GM18505 (cell line): Measurements from ENCODE around the gene CTCFL.

Source experiments
- ATAC-seq: cut with Tn5 transposase; IDR thresholded peaks from one replicate; pipeline ENCODE4 v1.9.1; 2021; ENCODE audit not compliant: unreplicated experiment
- POLR2A ChIP-seq: IDR thresholded peaks from 4 replicates; pipeline ENCODE4 v1.6.1; 2011; ENCODE audit warnings: borderline replicate concordance; ENCODE audit not compliant: insufficient read depth, insufficient read length; ENCODE audit errors: extremely low read depth

CTCFL gene

DNA sequence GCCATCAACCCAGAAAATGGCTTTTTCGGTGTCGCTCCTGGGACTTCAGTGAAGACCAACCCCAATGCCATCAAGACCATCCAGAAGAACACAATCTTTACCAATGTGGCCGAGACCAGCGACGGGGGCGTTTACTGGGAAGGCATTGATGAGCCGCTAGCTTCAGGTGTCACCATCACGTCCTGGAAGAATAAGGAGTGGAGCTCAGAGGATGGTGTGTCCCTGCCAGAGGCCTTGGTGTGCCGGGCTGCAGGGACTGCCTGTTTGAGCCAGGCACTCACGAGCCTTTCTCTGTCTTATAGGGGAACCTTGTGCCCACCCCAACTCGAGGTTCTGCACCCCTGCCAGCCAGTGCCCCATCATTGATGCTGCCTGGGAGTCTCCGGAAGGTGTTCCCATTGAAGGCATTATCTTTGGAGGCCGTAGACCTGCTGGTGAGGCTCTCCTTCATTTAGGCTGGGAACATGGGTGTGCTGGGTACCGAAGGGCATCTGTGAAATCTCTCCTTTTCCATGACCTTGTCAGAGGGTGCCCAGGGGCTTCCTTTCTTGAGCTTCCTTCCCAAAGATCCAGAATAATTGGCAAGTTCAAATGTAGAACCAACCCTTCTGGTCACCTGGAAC is 39.4 kb upstream of the CTCFL start:
- ATAC-seq, result no peak
- no peak for TF ChIP-seq POLR2A

DNA sequence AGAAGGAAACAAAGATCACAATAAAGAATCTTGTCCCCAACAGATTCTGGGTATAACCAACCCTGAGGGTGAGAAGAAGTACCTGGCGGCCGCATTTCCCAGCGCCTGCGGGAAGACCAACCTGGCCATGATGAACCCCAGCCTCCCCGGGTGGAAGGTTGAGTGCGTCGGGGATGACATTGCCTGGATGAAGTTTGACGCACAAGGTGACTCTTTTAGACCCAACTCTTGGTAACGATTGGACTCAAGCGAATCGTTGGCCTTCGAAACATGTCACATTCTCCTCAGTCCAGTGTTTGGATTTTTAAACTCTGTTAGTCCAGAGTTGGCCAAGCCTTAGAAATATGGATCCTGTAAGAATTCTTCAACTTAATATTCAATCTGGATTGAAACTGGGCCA is 38.6 kb upstream of the CTCFL start:
- TF ChIP-seq POLR2A, result no peak
- ATAC-seq, result no peak

DNA sequence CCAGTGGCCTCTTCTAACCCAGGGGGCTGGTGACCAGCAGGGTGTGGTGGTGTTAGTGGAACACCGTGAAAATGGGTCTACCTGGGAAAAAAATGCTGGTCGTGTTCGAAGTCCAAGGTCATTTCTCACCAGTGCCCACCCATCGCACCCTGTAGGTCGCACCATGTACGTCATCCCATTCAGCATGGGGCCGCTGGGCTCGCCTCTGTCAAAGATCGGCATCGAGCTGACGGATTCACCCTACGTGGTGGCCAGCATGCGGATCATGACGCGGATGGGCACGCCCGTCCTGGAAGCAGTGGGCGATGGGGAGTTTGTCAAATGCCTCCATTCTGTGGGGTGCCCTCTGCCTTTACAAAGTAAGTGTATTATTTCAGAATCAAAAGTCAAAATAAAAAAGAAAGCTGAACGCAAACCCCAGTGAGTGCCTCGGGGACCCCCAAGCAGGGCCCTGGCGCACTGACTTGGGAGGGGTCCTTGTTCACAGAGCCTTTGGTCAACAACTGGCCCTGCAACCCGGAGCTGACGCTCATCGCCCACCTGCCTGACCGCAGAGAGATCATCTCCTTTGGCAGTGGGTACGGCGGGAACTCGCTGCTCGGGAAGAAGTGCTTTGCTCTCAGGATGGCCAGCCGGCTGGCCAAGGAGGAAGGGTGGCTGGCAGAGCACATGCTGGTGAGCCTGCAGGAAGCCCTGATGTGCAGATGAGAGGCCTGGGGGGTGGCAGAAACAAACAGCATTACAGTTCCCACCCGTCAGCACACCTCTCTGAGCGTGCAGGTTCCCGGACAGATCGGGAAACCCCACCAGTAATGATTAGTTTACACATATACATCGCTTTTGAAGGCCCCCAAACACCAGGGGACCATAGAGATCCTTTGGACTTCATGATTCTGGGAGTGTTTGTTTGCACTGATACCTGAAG is 37.9 kb upstream of the CTCFL start:
- no peak for ATAC-seq
- no peak for TF ChIP-seq POLR2A

DNA sequence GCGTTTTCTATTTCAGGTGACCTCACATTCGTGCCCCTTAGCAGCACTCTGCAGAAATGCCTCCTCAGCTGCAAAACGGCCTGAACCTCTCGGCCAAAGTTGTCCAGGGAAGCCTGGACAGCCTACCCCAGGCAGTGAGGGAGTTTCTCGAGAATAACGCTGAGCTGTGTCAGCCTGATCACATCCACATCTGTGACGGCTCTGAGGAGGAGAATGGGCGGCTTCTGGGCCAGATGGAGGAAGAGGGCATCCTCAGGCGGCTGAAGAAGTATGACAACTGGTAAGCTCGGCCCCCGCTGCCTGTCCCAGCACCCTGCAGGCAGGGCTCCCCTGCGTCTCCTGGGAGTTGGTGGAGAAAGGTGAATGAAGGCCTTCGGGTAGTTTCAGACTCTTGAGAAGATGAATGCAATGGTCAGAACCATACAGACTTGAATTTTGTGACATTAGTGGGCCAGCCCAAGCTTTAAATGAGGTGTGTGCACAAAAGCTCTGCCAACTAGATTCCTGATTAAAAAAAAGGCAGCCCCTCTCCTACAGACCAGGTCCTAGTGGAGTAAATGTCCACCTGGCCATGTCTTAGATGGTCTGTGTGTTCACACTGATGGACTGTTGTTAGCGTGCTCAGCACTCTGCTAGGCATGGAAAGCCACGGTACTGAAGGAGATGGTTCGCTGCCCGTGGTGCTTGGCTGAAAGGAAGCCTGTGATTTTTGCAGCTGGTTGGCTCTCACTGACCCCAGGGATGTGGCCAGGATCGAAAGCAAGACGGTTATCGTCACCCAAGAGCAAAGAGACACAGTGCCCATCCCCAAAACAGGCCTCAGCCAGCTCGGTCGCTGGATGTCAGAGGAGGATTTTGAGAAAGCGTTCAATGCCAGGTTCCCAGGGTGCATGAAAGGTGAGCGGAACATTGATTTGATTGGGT is 36.7 kb upstream of the CTCFL start:
- no peak for ATAC-seq
- TF ChIP-seq POLR2A, result no peak

DNA sequence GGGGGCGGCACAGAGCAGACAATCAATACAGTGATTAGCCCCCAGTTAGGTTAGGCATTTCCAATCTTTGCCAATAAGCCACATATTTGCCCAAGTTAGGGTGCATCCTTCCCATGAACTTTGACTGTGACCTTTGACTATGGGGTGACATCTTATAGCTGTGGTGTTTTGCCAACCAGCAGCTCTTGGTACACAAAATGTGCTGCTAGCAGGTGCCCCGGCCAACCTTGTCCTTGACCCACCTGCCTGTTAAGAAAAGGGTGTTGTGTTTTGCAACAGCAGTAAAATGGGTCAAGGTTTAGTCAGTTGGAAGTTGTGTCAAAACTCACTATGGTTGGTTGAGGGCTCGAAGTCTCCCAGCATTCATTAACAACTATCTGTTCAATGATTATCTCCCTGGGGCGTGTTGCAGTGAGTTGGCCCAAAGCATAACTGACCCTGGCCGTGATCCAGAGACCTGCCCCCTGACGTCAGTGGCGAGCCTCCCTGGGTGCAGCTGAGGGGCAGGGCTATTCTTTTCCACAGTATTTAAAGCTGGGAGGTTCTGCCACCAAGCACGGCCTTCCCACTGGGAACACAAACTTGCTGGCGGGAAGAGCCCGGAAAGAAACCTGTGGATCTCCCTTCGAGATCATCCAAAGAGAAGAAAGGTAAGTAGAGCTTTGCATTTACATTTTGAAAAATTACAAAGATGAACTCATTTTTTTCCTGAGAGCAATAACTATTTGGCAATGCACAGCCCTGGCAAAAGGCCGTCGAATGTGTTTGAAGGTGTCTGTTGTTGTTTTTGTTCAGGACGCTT is 35.8 kb upstream of the CTCFL start, which contains the start of gene PCK1:
Gene PCK1, plus strand, starts transcription at position 557 of the 802 bp plus-strand sequence. CDS start 302 bp downstream, outside the sequence.
- no peak for TF ChIP-seq POLR2A
- no peak for ATAC-seq

DNA sequence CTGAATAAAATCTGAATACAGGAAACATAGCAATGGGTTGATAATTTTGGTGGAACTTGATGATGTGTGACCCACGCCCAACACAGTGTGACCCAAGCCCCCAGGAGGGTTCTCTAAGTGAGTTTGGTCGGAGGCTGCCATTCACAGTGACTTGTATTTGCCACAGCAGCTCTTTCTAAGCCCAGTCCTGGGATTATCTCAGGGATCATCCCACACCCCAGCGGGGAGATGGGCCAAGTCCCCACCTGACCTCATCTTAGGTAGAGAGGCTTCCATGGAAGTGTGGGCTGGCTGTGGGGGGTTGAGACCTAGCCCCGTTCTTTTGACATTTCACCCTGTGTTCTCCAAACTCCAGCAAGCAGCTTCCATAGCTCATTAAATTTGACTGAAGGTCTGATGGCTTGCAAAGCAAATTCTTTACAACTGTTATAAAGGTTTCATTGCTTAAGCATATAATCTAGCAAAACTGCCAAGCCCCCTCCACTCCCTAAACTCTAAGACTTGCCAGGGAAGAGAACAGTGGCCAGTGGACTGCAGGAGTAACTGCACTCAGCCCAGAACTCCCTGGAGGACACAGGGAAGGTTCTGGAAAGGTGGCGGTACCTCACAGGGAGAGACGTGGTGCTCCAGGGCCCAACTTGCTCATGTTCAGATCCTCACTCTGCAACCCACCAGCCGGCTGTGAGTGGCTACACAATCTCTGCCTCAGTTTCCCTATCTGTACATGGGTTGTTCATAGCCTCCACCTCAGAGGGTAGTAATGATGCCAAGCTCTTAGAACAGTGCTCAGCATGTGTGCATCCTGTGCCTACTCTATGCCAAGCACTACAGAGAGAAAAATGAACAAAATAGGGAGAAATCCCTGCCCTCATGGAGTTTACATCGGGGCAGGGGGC is 35.0 kb upstream of the CTCFL start:
- no peak for TF ChIP-seq POLR2A
- ATAC-seq, result no peak

DNA sequence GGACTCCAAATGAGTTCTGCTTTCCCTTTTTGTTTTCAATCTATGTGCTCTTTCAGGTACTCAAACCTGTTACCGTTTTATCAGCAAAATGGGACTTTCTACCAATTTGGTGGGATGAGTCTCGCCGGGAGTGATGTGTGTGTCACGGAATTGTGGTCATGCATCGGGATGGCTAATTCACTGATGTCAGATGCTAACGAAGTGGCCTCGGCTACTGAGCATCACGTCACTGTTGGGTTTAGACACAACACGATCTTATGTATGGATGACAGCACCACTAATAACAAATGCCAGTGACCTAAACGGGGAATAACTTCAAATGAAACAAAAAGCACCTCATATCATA is 34.3 kb upstream of the CTCFL start:
- no peak for TF ChIP-seq POLR2A
- ATAC-seq, result no peak

DNA sequence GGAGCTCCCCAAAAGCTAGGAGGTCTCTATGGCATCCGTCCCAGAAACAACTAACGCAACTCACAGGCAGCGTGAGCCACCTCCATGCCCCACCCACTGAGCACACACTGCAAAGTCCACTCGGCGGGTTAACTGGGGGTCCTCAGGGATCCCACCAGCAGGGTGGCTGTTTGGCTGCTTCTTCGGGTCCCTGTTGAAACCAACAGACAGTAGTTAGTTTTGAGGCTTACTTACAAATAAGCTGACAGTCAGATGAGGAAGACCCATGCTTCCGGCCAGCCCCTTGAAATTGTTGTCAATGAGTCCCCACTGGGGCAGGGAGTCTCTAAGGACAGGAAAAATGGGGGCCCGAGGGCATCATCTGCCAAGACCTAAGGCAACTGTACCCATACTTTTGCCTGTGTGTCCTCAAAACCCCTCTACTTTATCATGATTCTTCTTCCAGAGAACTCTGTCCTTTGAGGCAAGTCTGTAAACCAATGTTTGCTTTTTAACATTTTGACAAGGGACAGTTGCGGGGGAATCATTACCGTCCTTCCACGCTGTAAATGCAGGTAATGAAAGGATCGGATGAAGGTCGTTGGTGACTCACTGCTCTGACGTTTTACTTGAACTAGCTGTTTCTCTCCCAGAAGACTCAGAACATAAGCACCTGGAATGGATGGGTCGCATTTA is 33.8 kb upstream of the CTCFL start:
- no peak for TF ChIP-seq POLR2A

DNA sequence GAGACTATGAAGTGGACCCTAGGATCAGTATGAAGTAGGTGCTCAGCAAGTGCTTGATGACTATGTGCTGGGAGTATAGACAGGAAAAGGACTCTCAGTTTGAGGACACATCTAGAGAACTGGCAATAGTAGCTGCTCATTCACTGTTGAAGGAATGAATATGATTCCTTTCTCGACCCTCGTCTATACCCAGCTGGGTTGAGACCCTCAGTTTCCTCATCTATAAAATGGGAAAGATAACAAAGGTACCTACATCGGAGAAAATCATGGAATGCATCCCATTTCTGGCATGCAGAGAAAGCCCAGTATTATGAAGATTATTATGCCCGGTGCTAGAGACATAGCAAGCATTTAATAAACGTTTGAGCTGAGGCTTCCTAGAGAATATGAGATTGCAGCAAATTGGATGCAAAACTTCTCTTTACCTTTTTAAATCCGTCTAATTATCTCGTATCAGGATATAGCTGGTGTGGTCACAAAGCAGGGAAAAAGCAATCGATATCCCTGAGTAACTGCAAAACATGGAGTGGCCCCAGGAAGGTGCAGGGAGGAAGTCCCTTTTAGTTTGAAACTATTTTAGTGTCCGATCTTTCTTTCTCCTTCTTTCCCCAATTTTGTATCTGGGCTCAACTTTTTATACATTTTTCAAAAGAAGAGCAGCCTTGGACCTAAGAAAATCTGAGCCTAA is 33.1 kb upstream of the CTCFL start:
- no peak for TF ChIP-seq POLR2A
- ATAC-seq, result no peak

More for the DNA sequence above, 33.8 kb upstream of the CTCFL start:
- ATAC-seq, result no peak

DNA sequence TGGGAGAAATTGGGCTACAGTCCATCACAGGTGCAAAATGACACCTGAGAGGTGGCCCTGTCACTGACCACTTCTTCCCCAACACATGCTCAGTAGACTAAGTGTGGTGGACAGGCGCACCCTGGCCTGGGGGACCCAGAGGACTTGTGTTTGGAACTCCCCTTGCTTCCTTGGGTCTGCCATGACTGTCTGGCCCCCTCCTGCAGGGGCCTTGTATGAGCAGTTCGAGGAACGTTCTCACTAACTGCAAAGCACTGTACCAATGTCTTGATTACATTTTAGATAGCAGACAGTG is 32.0 kb upstream of the CTCFL start:
- no peak for ATAC-seq
- TF ChIP-seq POLR2A, result no peak
